Transverse colon (tissue), 4 donors: ENCODE data around the gene TAF11L11.
"Not testable (repeated sequence)": the region's sequence is repeated elsewhere in the genome, so short reads cannot be mapped to it uniquely, and the experiment has no call there.

Source experiments
- CTCF ChIP-seq, 5 experiments: fragments of 200-600 bp in 3 of 5; fragments of 450-650 bp in 2 of 5; sonication (generic) in 3 of 5; IDR thresholded peaks; 1 replicate in 2 of 5; 2 replicates in 3 of 5; pipeline ENCODE4 v1.5.1; 2016 to 2017; ENCODE audit warnings: antibody characterized with exemption in 5 of 5, inconsistent platforms in 3 of 5, mild to moderate bottlenecking in 2 of 5, moderate library complexity in 1 of 5
- EP300 ChIP-seq: sonication (generic); formaldehyde crosslinking; IDR thresholded peaks from one replicate; pipeline ENCODE4 v1.6.1; 2017; ENCODE audit warnings: antibody characterized with exemption, low read depth
- POLR2A ChIP-seq: fragments of 450-650 bp; IDR thresholded peaks from one replicate; pipeline ENCODE4 v1.6.1; 2016; ENCODE audit warnings: antibody characterized with exemption, mild to moderate bottlenecking, moderate library complexity
- POLR2AphosphoS5 ChIP-seq, 3 donors: sonication (generic); formaldehyde crosslinking; IDR thresholded peaks; one replicate each; pipeline ENCODE4 v1.6.1; 2016; ENCODE audit warnings: antibody characterized with exemption in 3 of 3

- not testable (repeated sequence) for TF ChIP-seq CTCF (IDR thresholded peaks at IDR 0.05); POLR2A; POLR2AphosphoS5 (IDR thresholded peaks at IDR 0.05); EP300
These were observed 13.1 kb upstream of the TAF11L11 start, which contains the start of gene TAF11L8 for GRCh38 chr5:17590860-17591259.
